ENCODE measurements around the gene PSME2.

PSME2 gene

GRCh38 chr14:24115422-24116127 lies 30.8 kb downstream of the PSME2 start:
- no peak for DNase-seq (ENCODE audit: low spot score)
- no peak for TF ChIP-seq CTCF (IDR thresholded peaks at IDR 0.05; ENCODE audit: extremely low read depth, missing control alignments)

- peak; percentile 97 for DNase-seq (ENCODE audit: low spot score)
- TF ChIP-seq CTCF (IDR thresholded peaks at IDR 0.05; ENCODE audit: extremely low read depth, missing control alignments): no peak
These were observed 31.6 kb downstream of the PSME2 start, which contains the start of the genes DCAF11 and NRL for GRCh38 chr14:24114532-24115421. Gene DCAF11, plus strand, starts transcription at chr14:24114777. Its CDS starts 818 bp downstream, at chr14:24115595. Gene NRL, minus strand, starts transcription at chr14:24114949. Its CDS starts 32,101 bp downstream, at chr14:24082848.

- peak; percentile 79 for DNase-seq (ENCODE audit: low spot score)
- TF ChIP-seq CTCF (IDR thresholded peaks at IDR 0.05; ENCODE audit: extremely low read depth, missing control alignments): no peak
These were observed 32.4 kb downstream of the PSME2 start for GRCh38 chr14:24113801-24114531.

GRCh38 chr14:24113379-24113800 lies 33.0 kb downstream of the PSME2 start:
- TF ChIP-seq CTCF (IDR thresholded peaks at IDR 0.05; ENCODE audit: extremely low read depth, missing control alignments): no peak
- no peak for DNase-seq (ENCODE audit: low spot score)

- no peak for TF ChIP-seq CTCF (IDR thresholded peaks at IDR 0.05; ENCODE audit: extremely low read depth, missing control alignments)
- DNase-seq (ENCODE audit: low spot score): no peak
These were observed 35.9 kb downstream of the PSME2 start for GRCh38 chr14:24110523-24110922.

- no peak for DNase-seq (ENCODE audit: low spot score)
- no peak for TF ChIP-seq CTCF (IDR thresholded peaks at IDR 0.05; ENCODE audit: extremely low read depth, missing control alignments)
These were observed 36.4 kb downstream of the PSME2 start for GRCh38 chr14:24110060-24110459.

All from GM20000 (cell line).